ENCODE measurements around the gene SH3RF2. TPM values are rescaled to one million over a fixed set of nuclear protein-coding genes. Genes with fewer than 3 reads are reported as not detected.

Gene SH3RF2
- total and polyA plus RNA-seq, 2 of the 13 experiments (the other 11 are each of a cell fraction or from before 2014, with no cell fraction given) = 2.6 to 3.7 TPM

- no peaks in the 10 kb centered on the region for H3K27me3 ChIP-seq (ENCODE audit: control insufficient read depth in 1 of 2, insufficient read depth in 2 of 2, low read length in 2 of 2)
- H3K4me2 ChIP-seq (ENCODE audit: low read depth, low read length) = no peak overlapping the region
- H3K9me3 ChIP-seq (ENCODE audit: low read length) = no peaks in the 10 kb centered on the region
- in situ Hi-C loops (cut with HindIII; ENCODE audit: extremely low pct_ligation_motif_present, low pct_unique_long_range_greater_than_20kb) = no loop called here
- CTCF ChIA-PET (ENCODE audit: low intra/inter-chr PET ratio, low total read pairs) = no interaction called here
- H3K9ac ChIP-seq (ENCODE audit: insufficient read depth, low read depth, low read length) = no peak overlapping the region
- DNase-seq (ENCODE audit: low spot score) = no peak
- H3K79me2 ChIP-seq (ENCODE audit: insufficient read depth, low read length) = no peaks in the 10 kb centered on the region
- TF ChIP-seq ZNF33A (CRISPR knock-in tag; IDR thresholded peaks at IDR 0.05; ENCODE audit: borderline replicate concordance) (no peak), ISX (CRISPR knock-in tag; conservative IDR thresholded peaks at IDR 0.05) (no peak), ZNF678 (CRISPR knock-in tag; IDR thresholded peaks at IDR 0.05) (no peak), STAG1 (CRISPR knock-in tag; IDR thresholded peaks at IDR 0.05) (no peak), THAP9 (CRISPR knock-in tag; IDR thresholded peaks at IDR 0.05; ENCODE audit: borderline replicate concordance) (no peak), SP140L (CRISPR knock-in tag; IDR thresholded peaks at IDR 0.05; ENCODE audit: borderline replicate concordance) (no peak), ZNF432 (CRISPR knock-in tag; IDR thresholded peaks at IDR 0.05; ENCODE audit: borderline replicate concordance) (no peak), NR3C1 (CRISPR knock-in tag; IDR thresholded peaks at IDR 0.05) (no peak), EZH2 (conservative IDR thresholded peaks at IDR 0.05; ENCODE audit: low read depth, low read length) (no peak), ZNF75D (CRISPR knock-in tag; IDR thresholded peaks at IDR 0.05; ENCODE audit: borderline replicate concordance) (no peak), GABPB1 (CRISPR knock-in tag; IDR thresholded peaks at IDR 0.05) (no peak), RAD21 (CRISPR knock-in tag; IDR thresholded peaks at IDR 0.05) (no peak)
- TF ChIP-seq, protein P1, sequence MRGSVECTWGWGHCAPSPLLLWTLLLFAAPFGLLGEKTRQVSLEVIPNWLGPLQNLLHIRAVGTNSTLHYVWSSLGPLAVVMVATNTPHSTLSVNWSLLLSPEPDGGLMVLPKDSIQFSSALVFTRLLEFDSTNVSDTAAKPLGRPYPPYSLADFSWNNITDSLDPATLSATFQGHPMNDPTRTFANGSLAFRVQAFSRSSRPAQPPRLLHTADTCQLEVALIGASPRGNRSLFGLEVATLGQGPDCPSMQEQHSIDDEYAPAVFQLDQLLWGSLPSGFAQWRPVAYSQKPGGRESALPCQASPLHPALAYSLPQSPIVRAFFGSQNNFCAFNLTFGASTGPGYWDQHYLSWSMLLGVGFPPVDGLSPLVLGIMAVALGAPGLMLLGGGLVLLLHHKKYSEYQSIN (CRISPR knock-in tag; IDR thresholded peaks at IDR 0.05; ENCODE audit: borderline replicate concordance) = no peak
- TF ChIP-seq, protein P2, sequence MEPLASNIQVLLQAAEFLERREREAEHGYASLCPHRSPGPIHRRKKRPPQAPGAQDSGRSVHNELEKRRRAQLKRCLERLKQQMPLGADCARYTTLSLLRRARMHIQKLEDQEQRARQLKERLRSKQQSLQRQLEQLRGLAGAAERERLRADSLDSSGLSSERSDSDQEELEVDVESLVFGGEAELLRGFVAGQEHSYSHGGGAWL (CRISPR knock-in tag; IDR thresholded peaks at IDR 0.05) = no peak
- peaks cover 44% of the 10 kb centered on the region for H3K4me1 ChIP-seq (ENCODE audit: insufficient read depth, low read length)
- ATAC-seq = no peak
- H2AFZ ChIP-seq (ENCODE audit: low read length) = no peak overlapping the region
- no peaks in the 10 kb centered on the region for H4K20me1 ChIP-seq (ENCODE audit: insufficient read depth, low read length)
- 83% methylated on average over 5 of the region's 5 CpGs for WGBS (ENCODE audit: low lambda C conversion rate)
- BruUV-seq (replicated peaks) = no TSS peak
- no peak overlapping the region for H3K4me3 ChIP-seq (replicated peaks in 1 of 3; ENCODE audit: insufficient read depth in 1 of 3, low read depth in 2 of 3, low read length in 3 of 3)
- H3K27ac ChIP-seq (ENCODE audit: extremely low read length, insufficient read depth, low read length) = no peak overlapping the region
- intact Hi-C loops (cut with micrococcal nuclease; ENCODE audit: unreplicated experiment) = no loop called here
- POLR2A ChIA-PET = no interaction called here
- FAIRE-seq = no peak
- no peaks in the 10 kb centered on the region for H3K36me3 ChIP-seq (replicated peaks in 1 of 2; ENCODE audit: control insufficient read depth in 1 of 2, insufficient read depth in 2 of 2, low read length in 2 of 2)
Measured at GRCh38 chr5:145934276-145934675, 2.1 kb upstream of the SH3RF2 start.
